HFF-Myc (cell line): ENCODE data around the gene OR5H6.

Experiments
- DNase-seq: peaks from one replicate; pipeline ENCODE4 v3.0.0-alpha.2; 2011; ENCODE audit warnings: low read depth; ENCODE audit errors: extremely low read depth
- H3K4me3 ChIP-seq: replicated peaks from 2 replicates; pipeline ENCODE4 v1.5.1; 2011; ENCODE audit warnings: low read depth, mild to moderate bottlenecking, control low read depth, low read length
- TF ChIP-seq, protein P1 (sequence below): IDR thresholded peaks from 2 replicates; pipeline ENCODE4 v1.5.1; 2012; ENCODE audit warnings: mild to moderate bottlenecking, low read depth, low read length, control low read depth; ENCODE audit errors: missing control alignments

OR5H6 gene

DNA sequence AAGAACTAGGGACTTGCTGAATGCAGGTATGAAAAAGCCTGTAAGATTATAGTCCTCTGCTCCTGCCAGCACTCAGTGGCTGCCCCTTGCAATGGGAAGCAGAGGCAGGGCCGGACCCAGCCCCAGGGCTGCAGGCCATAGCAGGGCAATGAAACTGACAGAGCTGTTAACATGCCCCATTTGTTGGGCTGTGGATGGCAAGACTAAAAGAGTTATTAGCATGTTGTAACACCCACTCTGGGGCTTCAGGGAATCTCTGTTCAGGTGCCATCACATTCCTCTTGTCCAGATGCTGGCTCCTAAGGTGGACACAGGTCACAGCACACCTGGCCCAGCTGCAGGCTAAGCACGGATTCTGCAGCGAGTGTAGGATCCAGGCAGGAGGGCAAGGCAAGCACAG lies 10.9 kb downstream of the OR5H6 start:
- H3K4me3 ChIP-seq, result no peak overlapping the region
- DNase-seq, result no peak
- TF ChIP-seq, protein P1, sequence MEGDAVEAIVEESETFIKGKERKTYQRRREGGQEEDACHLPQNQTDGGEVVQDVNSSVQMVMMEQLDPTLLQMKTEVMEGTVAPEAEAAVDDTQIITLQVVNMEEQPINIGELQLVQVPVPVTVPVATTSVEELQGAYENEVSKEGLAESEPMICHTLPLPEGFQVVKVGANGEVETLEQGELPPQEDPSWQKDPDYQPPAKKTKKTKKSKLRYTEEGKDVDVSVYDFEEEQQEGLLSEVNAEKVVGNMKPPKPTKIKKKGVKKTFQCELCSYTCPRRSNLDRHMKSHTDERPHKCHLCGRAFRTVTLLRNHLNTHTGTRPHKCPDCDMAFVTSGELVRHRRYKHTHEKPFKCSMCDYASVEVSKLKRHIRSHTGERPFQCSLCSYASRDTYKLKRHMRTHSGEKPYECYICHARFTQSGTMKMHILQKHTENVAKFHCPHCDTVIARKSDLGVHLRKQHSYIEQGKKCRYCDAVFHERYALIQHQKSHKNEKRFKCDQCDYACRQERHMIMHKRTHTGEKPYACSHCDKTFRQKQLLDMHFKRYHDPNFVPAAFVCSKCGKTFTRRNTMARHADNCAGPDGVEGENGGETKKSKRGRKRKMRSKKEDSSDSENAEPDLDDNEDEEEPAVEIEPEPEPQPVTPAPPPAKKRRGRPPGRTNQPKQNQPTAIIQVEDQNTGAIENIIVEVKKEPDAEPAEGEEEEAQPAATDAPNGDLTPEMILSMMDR, result no peak

DNA sequence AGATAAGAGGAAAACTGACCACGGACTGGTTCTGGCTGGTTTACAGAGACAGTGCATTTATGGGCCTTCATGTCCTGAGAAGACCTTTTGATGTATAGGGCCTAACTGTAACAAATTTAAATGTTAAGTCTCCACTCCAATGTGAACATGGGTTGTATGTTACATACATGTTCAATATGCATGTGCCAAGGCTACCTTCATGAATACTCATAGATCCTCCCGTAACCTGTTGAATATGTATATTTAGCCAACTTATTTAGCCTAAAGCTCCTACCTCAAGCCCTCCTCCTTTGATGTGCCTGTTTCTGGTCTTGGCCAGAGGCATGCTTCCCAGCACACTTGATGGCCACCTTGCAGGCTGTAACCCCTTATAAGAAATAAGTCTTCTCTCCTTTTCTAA lies 18.2 kb downstream of the OR5H6 start, which contains the start of gene OR5H2:
Gene OR5H2 (plus strand): TSS at position 301 of the 400 bp plus-strand sequence. CDS start 398 bp downstream, outside the sequence.
- no peak within 1 kb of the TSS for H3K4me3 ChIP-seq
- DNase-seq, result no peak
- TF ChIP-seq, protein P1, result no peak

DNA sequence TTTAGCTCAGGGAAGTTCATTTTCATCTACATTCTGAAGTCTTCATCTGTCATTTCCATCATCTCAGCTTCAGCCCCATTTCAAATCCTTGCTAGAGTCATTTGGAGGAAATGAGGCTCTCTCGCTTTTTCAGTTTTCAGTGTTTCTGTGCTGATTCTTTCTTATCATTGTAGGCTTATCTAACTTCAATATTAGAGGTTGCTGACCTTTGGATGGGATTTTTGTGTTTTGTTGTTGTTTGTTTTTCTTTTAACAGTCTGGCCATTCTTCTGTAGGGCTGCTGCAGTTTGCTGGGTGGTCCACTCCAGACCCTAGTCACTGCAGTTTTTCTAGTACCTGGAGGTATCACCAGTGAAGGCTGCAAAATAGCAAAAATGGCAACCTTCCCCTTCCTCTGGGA lies 26.9 kb downstream of the OR5H6 start:
- DNase-seq, result no peak
- no peak overlapping the region for H3K4me3 ChIP-seq
- TF ChIP-seq, protein P1, result no peak

DNA sequence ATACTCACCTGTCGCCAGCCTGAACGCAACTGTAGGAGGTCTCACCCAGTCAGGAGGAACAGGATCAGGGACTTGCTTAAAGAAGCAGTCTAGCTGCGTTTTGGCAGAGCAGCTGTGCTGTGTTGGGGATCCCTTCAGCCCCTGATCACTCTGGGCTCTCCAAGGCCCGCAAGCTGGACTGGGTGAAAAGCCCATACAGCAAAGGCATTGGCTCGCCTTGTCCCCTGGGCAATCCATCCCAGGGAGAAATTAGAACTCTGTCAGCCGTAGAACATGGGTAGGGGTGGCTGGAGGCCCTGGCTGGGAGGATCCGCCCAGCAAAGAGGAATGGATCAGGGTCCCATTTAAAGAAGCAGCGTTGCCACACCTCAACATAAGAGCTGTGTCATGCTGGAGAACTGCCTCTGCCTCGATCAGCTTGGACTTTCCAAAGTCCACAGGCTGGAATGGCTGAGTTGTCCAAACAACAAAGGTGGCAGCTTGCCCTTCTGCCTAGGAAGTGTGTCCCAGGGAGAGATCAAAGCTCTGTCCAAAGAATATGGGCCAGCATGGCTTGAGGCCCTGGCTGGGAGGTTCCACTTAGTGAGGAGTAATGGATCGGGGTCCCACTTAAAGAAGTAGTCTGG lies 27.4 kb downstream of the OR5H6 start:
- DNase-seq, result no peak
- no peak overlapping the region for H3K4me3 ChIP-seq
- TF ChIP-seq, protein P1, result no peak
